Loucy (cell line): ENCODE measurements around the gene STXBP6.

Source experiments
- H2AFZ ChIP-seq: fragments of 200-600 bp; sonication (generic); 2 replicates; pipeline ENCODE4 v1.6.0; 2016; ENCODE audit warnings: antibody characterized with exemption, mild to moderate bottlenecking, low read length, moderate library complexity
- H3F3A ChIP-seq: fragments of 200-600 bp; 2 replicates; pipeline ENCODE4 v1.6.0; 2016; ENCODE audit warnings: antibody characterized with exemption, low read depth, mild to moderate bottlenecking
- H3K27me3 ChIP-seq: fragments of 200-600 bp; sonication (generic); 2 replicates; pipeline ENCODE4 v1.6.1; 2014; ENCODE audit warnings: low read length, mild to moderate bottlenecking; ENCODE audit not compliant: insufficient read depth, poor library complexity, severe bottlenecking
- H3K36me3 ChIP-seq: fragments of 200-600 bp; sonication (generic); 2 replicates; pipeline ENCODE4 v1.6.1; 2016; ENCODE audit warnings: low read length; ENCODE audit not compliant: insufficient read depth
- H3K4me1 ChIP-seq: fragments of 200-600 bp; sonication (generic); 2 replicates; pipeline ENCODE4 v1.5.1; 2014; ENCODE audit warnings: low read length, mild to moderate bottlenecking; ENCODE audit not compliant: insufficient read depth, poor library complexity, severe bottlenecking
- H3K4me2 ChIP-seq: fragments of 200-600 bp; sonication (generic); 2 replicates; pipeline ENCODE4 v1.6.0; 2014; ENCODE audit warnings: antibody characterized with exemption, low read length, low read depth, mild to moderate bottlenecking; ENCODE audit not compliant: poor library complexity, severe bottlenecking
- H3K4me3 ChIP-seq: fragments of 200-600 bp; sonication (generic); 2 replicates; pipeline ENCODE4 v1.5.1; 2014; ENCODE audit warnings: low read length, mild to moderate bottlenecking, mixed read lengths; ENCODE audit not compliant: poor library complexity, severe bottlenecking
- H3K79me2 ChIP-seq: fragments of 200-600 bp; sonication (generic); 2 replicates; pipeline ENCODE4 v1.6.1; 2014; ENCODE audit warnings: low read length; ENCODE audit not compliant: insufficient read depth
- H3K9ac ChIP-seq: fragments of 200-600 bp; sonication (generic); 2 replicates; pipeline ENCODE4 v1.6.0; 2014; ENCODE audit warnings: mild to moderate bottlenecking, low read depth, low read length, moderate library complexity; ENCODE audit not compliant: poor library complexity, severe bottlenecking
- H3K9me2 ChIP-seq: fragments of 200-600 bp; sonication (generic); replicated peaks from 2 replicates; pipeline ENCODE4 v1.6.1; 2016; ENCODE audit warnings: low read depth, low read length, mixed read lengths
- H3K9me3 ChIP-seq: fragments of 200-600 bp; sonication (generic); 2 replicates; pipeline ENCODE4 v1.6.1; 2014; ENCODE audit warnings: mild to moderate bottlenecking, antibody characterized with exemption, low read length, low read depth; ENCODE audit not compliant: insufficient read depth
- H4K20me1 ChIP-seq: fragments of 200-600 bp; sonication (generic); 2 replicates; pipeline ENCODE4 v1.6.0; 2014; ENCODE audit warnings: antibody characterized with exemption, low read length, mild to moderate bottlenecking; ENCODE audit not compliant: insufficient read depth, poor library complexity, severe bottlenecking
- CTCF ChIP-seq: fragments of 200-600 bp; sonication (generic); conservative IDR thresholded peaks from 2 replicates; pipeline ENCODE4 v1.5.1; 2014; ENCODE audit warnings: mild to moderate bottlenecking, antibody characterized with exemption, low read length
- EZH2phosphoT487 ChIP-seq: fragments of 200-600 bp; IDR thresholded peaks from 2 replicates; pipeline ENCODE4 v1.6.1; 2018; ENCODE audit warnings: antibody characterized with exemption, mild to moderate bottlenecking, moderate library complexity, borderline replicate concordance

Gene STXBP6

GRCh38 chr14:24915958-24916595 lies 133.9 kb downstream of the STXBP6 start:
- no peaks in the 10 kb centered on the region for H3K9me2 ChIP-seq
- H2AFZ ChIP-seq: no peak overlapping the region
- no peaks in the 10 kb centered on the region for H3K9me3 ChIP-seq
- H3K79me2 ChIP-seq: no peaks in the 10 kb centered on the region
- no peak overlapping the region for H3K9ac ChIP-seq
- H3K4me2 ChIP-seq: no peak overlapping the region
- peaks cover 22% of the 10 kb centered on the region for H3K4me1 ChIP-seq
- no peaks in the 10 kb centered on the region for H3K36me3 ChIP-seq
- H4K20me1 ChIP-seq: no peaks in the 10 kb centered on the region
- H3K27me3 ChIP-seq: no peaks in the 10 kb centered on the region
- no peaks in the 10 kb centered on the region; the same call in 1 of the 2 replicates for H3F3A ChIP-seq
- TF ChIP-seq EZH2phosphoT487 (no peak), CTCF (no peak)
- H3K4me3 ChIP-seq: no peak overlapping the region

- Histone ChIP-seq H3K9ac (no peak overlapping the region), H4K20me1 (no peaks in the 10 kb centered on the region), H3K9me3 (no peaks in the 10 kb centered on the region), H3K4me2 (no peak overlapping the region), H3F3A (no peaks in the 10 kb centered on the region), H3K27me3 (no peaks in the 10 kb centered on the region), H3K36me3 (no peaks in the 10 kb centered on the region), H2AFZ (no peak overlapping the region), H3K79me2 (no peaks in the 10 kb centered on the region), H3K9me2 (no peaks in the 10 kb centered on the region), H3K4me3 (no peak overlapping the region), H3K4me1 (peaks cover 16% of the 10 kb centered on the region)
- no peak for TF ChIP-seq CTCF
- TF ChIP-seq EZH2phosphoT487: no peak
These were observed 134.5 kb downstream of the STXBP6 start for GRCh38 chr14:24915403-24915921.

- Histone ChIP-seq H3K4me3 (no peak overlapping the region), H4K20me1 (no peaks in the 10 kb centered on the region), H2AFZ (no peak overlapping the region), H3K27me3 (no peaks in the 10 kb centered on the region), H3K9me2 (no peaks in the 10 kb centered on the region), H3K9ac (no peak overlapping the region), H3K4me2 (no peak overlapping the region), H3K79me2 (no peaks in the 10 kb centered on the region), H3F3A (no peaks in the 10 kb centered on the region), H3K9me3 (no peaks in the 10 kb centered on the region), H3K36me3 (no peaks in the 10 kb centered on the region), H3K4me1 (peaks cover 13% of the 10 kb centered on the region)
- TF ChIP-seq CTCF (no peak), EZH2phosphoT487 (no peak)
These were observed 136.2 kb downstream of the STXBP6 start for GRCh38 chr14:24913746-24914145.
